Measurements from ENCODE around the gene ZBTB45. TPM values are rescaled to one million over a fixed set of nuclear protein-coding genes. Genes with fewer than 3 reads are reported as not detected.

ZBTB45 gene
- total and polyA plus RNA-seq, 9 of the 15 experiments (the other 6 are each of a cell fraction or from before 2014, with no cell fraction given): 0.08 to 16.1 (median 1.8) TPM

DNA sequence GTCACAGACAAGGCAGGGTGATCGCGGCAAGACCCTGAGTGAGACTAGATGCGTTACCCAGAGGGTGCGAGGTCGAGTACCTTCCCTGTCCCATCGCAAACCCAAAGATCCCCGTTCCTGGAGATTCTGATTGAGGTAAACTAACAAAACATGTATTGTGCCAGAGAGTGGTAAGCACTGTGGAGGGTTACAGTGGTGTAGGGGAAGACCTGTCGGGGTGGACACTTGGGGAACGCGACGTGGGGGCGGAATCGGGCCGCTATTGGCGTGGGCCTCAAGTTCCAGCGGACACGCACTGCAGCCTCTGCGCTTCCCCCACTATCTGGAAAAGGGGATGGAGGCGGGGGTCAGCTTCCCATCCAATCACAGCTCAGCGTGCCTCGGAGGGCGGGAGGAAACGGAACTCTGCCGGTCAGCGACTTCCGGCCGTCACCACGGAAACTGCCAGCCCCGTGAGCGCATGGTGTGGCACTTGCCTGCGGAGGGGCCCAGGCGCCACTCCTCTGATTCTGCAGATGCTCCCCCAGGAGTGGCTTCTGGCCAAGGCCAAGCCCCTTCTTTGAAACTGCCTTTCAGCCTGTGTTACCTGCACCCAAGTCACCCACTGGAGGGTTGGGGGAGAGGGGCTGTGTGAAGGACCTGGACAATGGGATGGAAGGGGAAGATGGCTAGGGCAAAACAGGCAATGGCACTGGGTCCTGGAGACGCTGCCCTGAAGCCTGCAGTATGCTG is 39.8 kb upstream of the ZBTB45 start (continued):
- no peak for TF ChIP-seq ATF3 (IDR thresholded peaks at IDR 0.05)
- TF ChIP-seq ATF3 (CRISPR knock-in tag; conservative IDR thresholded peaks at IDR 0.05): no peak
- no peak for TF ChIP-seq DEAF1 (CRISPR knock-in tag; IDR thresholded peaks at IDR 0.05)
- TF ChIP-seq ZNF696 (CRISPR knock-in tag; conservative IDR thresholded peaks at IDR 0.05): no peak
- TF ChIP-seq, protein P1, sequence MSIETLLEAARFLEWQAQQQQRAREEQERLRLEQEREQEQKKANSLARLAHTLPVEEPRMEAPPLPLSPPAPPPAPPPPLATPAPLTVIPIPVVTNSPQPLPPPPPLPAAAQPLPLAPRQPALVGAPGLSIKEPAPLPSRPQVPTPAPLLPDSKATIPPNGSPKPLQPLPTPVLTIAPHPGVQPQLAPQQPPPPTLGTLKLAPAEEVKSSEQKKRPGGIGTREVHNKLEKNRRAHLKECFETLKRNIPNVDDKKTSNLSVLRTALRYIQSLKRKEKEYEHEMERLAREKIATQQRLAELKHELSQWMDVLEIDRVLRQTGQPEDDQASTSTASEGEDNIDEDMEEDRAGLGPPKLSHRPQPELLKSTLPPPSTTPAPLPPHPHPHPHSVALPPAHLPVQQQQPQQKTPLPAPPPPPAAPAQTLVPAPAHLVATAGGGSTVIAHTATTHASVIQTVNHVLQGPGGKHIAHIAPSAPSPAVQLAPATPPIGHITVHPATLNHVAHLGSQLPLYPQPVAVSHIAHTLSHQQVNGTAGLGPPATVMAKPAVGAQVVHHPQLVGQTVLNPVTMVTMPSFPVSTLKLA (conservative IDR thresholded peaks at IDR 0.05): peak; percentile 86 to 93
- no peak for TF ChIP-seq SNIP1 (IDR thresholded peaks at IDR 0.05; ENCODE audit: low read depth)
- TF ChIP-seq TBL1XR1 (IDR thresholded peaks at IDR 0.05; ENCODE audit: low read length in 2 of 2): no peak
- 0 out of 2 replicates have a peak, but pooled peaks have one; percentile 56 for TF ChIP-seq OTX1 (CRISPR knock-in tag; IDR thresholded peaks at IDR 0.05)
- TF ChIP-seq, protein P2, sequence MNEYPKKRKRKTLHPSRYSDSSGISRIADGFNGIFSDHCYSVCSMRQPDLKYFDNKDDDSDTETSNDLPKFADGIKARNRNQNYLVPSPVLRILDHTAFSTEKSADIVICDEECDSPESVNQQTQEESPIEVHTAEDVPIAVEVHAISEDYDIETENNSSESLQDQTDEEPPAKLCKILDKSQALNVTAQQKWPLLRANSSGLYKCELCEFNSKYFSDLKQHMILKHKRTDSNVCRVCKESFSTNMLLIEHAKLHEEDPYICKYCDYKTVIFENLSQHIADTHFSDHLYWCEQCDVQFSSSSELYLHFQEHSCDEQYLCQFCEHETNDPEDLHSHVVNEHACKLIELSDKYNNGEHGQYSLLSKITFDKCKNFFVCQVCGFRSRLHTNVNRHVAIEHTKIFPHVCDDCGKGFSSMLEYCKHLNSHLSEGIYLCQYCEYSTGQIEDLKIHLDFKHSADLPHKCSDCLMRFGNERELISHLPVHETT (CRISPR knock-in tag; conservative IDR thresholded peaks at IDR 0.05 in 1 of 2, IDR thresholded peaks at IDR 0.05 in 1 of 2): peak in 1 of 2 experiments; percentile 74; a peak in 2 of 4 replicates
- peak; percentile 63 for TF ChIP-seq POLR2AphosphoS5 (IDR thresholded peaks at IDR 0.05; ENCODE audit: control insufficient read depth, insufficient read depth, low read depth, low read length)
- TF ChIP-seq BRD9 (IDR thresholded peaks at IDR 0.05; ENCODE audit: low read depth, partially characterized antibody): peak; percentile 62
- peak; percentile 98 for TF ChIP-seq MYC (IDR thresholded peaks at IDR 0.05; ENCODE audit: low read depth, low read length)
- peak; percentile 71; the same call in 1 of the 2 replicates for TF ChIP-seq MYC (CRISPR knock-in tag; IDR thresholded peaks at IDR 0.05; ENCODE audit: borderline replicate concordance, low read depth)
- TF ChIP-seq GTF2F1 (IDR thresholded peaks at IDR 0.05; ENCODE audit: low read depth, low read length): peak; percentile 89
- no peak for TF ChIP-seq DLX4 (CRISPR knock-in tag; IDR thresholded peaks at IDR 0.05)
- peak; percentile 94 for TF ChIP-seq POLR2A (conservative IDR thresholded peaks at IDR 0.05)
- TF ChIP-seq ZNF174 (CRISPR knock-in tag; IDR thresholded peaks at IDR 0.05): no peak
- no peak for TF ChIP-seq HNRNPL (IDR thresholded peaks at IDR 0.05; ENCODE audit: low read depth, low read length)
- TF ChIP-seq ZC3H4 (CRISPR knock-in tag; IDR thresholded peaks at IDR 0.05; ENCODE audit: borderline replicate concordance): 0 out of 2 replicates have a peak, but pooled peaks have one; percentile 82

Measured in K562 (cell line).